Small intestine (tissue), 7 donors: ENCODE data around the gene USP50. TPM values are rescaled to one million over a fixed set of nuclear protein-coding genes. Genes with fewer than 3 reads are reported as not detected.
"Not testable (repeated sequence)": the region's sequence is repeated elsewhere in the genome, so short reads cannot be mapped to it uniquely, and the experiment has no call there.

Experiments
- DNase-seq, 2 donors: peaks; one replicate each; pipeline versions ENCODE4 v3.0.0 to v3.0.0-alpha.2; 2013
- FAIRE-seq: peaks from 2 replicates; lab custom pipeline; 2012; peaks lifted over from hg19 to GRCh38; lab: Jason Lieb, UNC
- H3K27ac ChIP-seq, 3 donors: one replicate each; pipeline ENCODE4 v1.5.1; 2013; ENCODE audit warnings: low read length in 2 of 3, mild to moderate bottlenecking in 2 of 3, control low read depth in 1 of 3, inconsistent platforms in 1 of 3, low read depth in 1 of 3, moderate library complexity in 1 of 3
- H3K27me3 ChIP-seq, 3 donors: one replicate each; pipeline ENCODE4 v1.6.1; 2013; ENCODE audit warnings: low read length in 3 of 3, inconsistent platforms in 1 of 3; ENCODE audit not compliant: control insufficient read depth in 3 of 3, insufficient read depth in 3 of 3
- H3K36me3 ChIP-seq, 3 donors: one replicate each; pipeline ENCODE4 v1.6.1; 2013; ENCODE audit warnings: low read length in 3 of 3, inconsistent platforms in 1 of 3, low read depth in 1 of 3, mild to moderate bottlenecking in 1 of 3, moderate library complexity in 1 of 3; ENCODE audit not compliant: control insufficient read depth in 3 of 3, insufficient read depth in 2 of 3
- H3K4me1 ChIP-seq, 3 donors: one replicate each; pipeline ENCODE4 v1.6.1; 2013; ENCODE audit warnings: low read length in 2 of 3, inconsistent platforms in 1 of 3, low read depth in 1 of 3, mild to moderate bottlenecking in 1 of 3, moderate library complexity in 1 of 3; ENCODE audit not compliant: control insufficient read depth in 3 of 3, insufficient read depth in 2 of 3
- H3K4me3 ChIP-seq, 3 donors: one replicate each; pipeline ENCODE4 v1.5.1; 2013; ENCODE audit warnings: low read length in 3 of 3, control low read depth in 1 of 3, inconsistent platforms in 1 of 3, low read depth in 1 of 3, mild to moderate bottlenecking in 1 of 3, moderate library complexity in 1 of 3
- H3K9me3 ChIP-seq, 2 donors: one replicate each; pipeline ENCODE4 v1.6.1; 2013; ENCODE audit warnings: low read depth in 1 of 2, low read length in 1 of 2; ENCODE audit not compliant: control insufficient read depth in 2 of 2, insufficient read depth in 1 of 2
- WGBS, 3 donors: extraction: QIAGEN DNeasy Blood & Tissue Kit; methylation state at CpG; one replicate each; pipeline ENCODE4 v1.1.7; 2013; 5-methylcytosine and 5-hydroxymethylcytosine counted together
- polyA plus RNA-seq, 4 donors: library from polyadenylated mRNA; stranded (reverse) in 3 of 4; unstranded in 1 of 4; fragments of 200-250 nt in 3 of 4; fragments of 120-200 nt in 1 of 4; gene quantifications; one replicate each; pipeline versions ENCODE4 v1.2.1 to v1.2.3, GENCODE V29; 2013
- donor health status: healthy with polysubstance abuse.
- donor health status: control.
- donor health status: control.
- donor health status: Bipolar disorder and iron deficiency.
- donor health status: healthy.

Gene USP50
- polyA plus RNA-seq, 4 donors: not detected

DNA sequence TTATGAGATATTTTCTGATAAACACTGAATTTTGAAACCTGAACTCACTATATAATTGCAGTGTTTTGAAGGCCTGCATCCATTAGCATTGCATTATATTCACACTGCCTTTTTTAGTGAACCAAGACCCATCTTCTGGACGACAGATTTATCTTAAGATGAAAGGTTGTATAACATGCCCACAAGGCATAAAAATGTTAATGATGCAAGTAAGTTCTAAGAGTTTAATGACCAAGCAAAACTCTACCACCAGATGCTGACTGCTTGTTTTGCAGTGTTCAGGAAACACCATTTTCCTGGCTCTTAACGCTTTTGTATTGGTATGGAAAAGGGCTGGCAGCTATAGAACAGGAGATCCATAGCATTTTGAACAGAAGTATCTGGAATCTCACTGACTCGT, 46.1 kb downstream of the USP50 start:
- H3K4me1 ChIP-seq: no peaks in the 10 kb centered on the region
- H3K27ac ChIP-seq: no peak overlapping the region
- no peaks in the 10 kb centered on the region for H3K27me3 ChIP-seq
- WGBS, 3 donors: 76 to 78% (median 77%) methylated on average over 3 of the region's 3 CpGs
- DNase-seq (no peak), FAIRE-seq (no peak)
- no peak overlapping the region for H3K4me3 ChIP-seq
- peaks cover 13 to 27% (median 25%) of the 10 kb centered on the region in 3 donors for H3K36me3 ChIP-seq
- H3K9me3 ChIP-seq: no peaks in the 10 kb centered on the region

GRCh38 chr15:50496692-50497091, 49.8 kb downstream of the USP50 start:
- DNase-seq (no peak), FAIRE-seq (no peak)
- Histone ChIP-seq H3K9me3 (no peaks in the 10 kb centered on the region), H3K36me3 (peaks cover 10 to 33% (median 28%) of the 10 kb centered on the region in 3 donors), H3K27me3 (no peaks in the 10 kb centered on the region), H3K4me1 (no peaks in the 10 kb centered on the region), H3K27ac (no peak overlapping the region), H3K4me3 (no peak overlapping the region)
- WGBS, 3 donors: 95 to 98% (median 96%) methylated on average over 2 of the region's 2 CpGs

DNA sequence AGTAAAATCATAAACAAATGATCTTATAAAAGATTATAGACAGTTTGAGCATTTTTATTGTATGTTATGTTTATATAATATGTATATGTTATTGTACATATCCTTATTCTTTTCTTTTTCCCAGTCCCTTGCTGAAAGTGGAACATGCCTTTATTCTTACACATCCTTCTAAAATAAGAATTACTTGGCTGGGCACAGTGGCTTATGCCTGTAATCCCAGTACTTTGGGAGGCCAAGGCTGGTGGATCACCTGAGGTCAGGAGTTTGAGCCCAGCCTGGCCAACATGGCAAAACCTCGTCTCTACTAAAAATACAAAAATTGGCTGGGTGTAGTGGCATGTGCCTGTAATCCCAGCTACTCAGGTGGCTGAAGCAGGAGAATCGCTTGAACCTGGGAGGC, 51.9 kb downstream of the USP50 start:
- peaks cover 8 to 30% (median 28%) of the 10 kb centered on the region in 3 donors for H3K36me3 ChIP-seq
- H3K4me1 ChIP-seq, H3K4me3 ChIP-seq, H3K27me3 ChIP-seq, H3K9me3 ChIP-seq, H3K27ac ChIP-seq, DNase-seq, FAIRE-seq: not testable (repeated sequence)
- WGBS, 3 donors: 94 to 97% (median 95%) methylated on average over 2 of the region's 2 CpGs

GRCh38 chr15:50493625-50494024, 52.8 kb downstream of the USP50 start:
- H3K4me3 ChIP-seq: no peak overlapping the region
- no peaks in the 10 kb centered on the region for H3K9me3 ChIP-seq
- no peaks in the 10 kb centered on the region for H3K4me1 ChIP-seq
- no peak overlapping the region for H3K27ac ChIP-seq
- H3K27me3 ChIP-seq: no peaks in the 10 kb centered on the region
- DNase-seq: no peak
- H3K36me3 ChIP-seq: peaks cover 3 to 30% (median 26%) of the 10 kb centered on the region in 3 donors
- no peak for FAIRE-seq
- 94 to 99% (median 96%) methylated on average over 3 of the region's 3 CpGs for WGBS, 3 donors

GRCh38 chr15:50487287-50487686, 59.2 kb downstream of the USP50 start:
- Histone ChIP-seq H3K36me3 (peaks cover 3 to 27% (median 7%) of the 10 kb centered on the region in 3 donors), H3K4me3 (no peak overlapping the region), H3K4me1 (no peaks in the 10 kb centered on the region), H3K27me3 (no peaks in the 10 kb centered on the region), H3K27ac (no peak overlapping the region), H3K9me3 (no peaks in the 10 kb centered on the region)
- DNase-seq (no peak), FAIRE-seq (no peak)

DNA sequence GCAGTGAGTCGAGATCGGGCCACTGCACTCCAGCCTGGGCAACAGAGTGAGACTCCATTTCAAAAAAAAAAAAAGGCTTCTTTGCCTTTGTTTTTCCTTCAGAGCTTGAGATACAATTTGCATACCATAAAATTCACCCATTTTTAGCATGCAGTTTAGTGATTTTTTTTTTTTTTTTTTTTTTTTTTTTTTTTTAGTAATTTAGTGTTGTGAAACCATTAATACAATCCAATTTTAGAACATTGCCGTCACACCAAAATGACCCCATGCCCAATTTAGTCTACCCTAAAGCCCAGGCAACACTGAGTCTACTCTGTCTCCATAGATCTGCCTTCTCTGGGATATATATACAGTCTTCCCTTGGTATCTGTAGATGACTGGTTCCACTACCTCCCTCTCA, 61.1 kb downstream of the USP50 start:
- Histone ChIP-seq H3K4me3 (no peak overlapping the region), H3K36me3 (peaks cover 5 to 24% (median 11%) of the 10 kb centered on the region in 3 donors), H3K4me1 (no peaks in the 10 kb centered on the region), H3K27ac (no peak overlapping the region), H3K9me3 (no peaks in the 10 kb centered on the region), H3K27me3 (no peaks in the 10 kb centered on the region)
- WGBS, 3 donors: 85 to 98% (median 98%) methylated on average over 3 of the region's 3 CpGs
- FAIRE-seq: no peak
- no peak for DNase-seq

- Histone ChIP-seq H3K36me3 (peaks cover 2 to 23% (median 7%) of the 10 kb centered on the region in 3 donors), H3K9me3 (no peaks in the 10 kb centered on the region), H3K4me3 (no peak overlapping the region), H3K27me3 (no peaks in the 10 kb centered on the region), H3K27ac (no peak overlapping the region), H3K4me1 (no peaks in the 10 kb centered on the region)
- no peak for FAIRE-seq
- DNase-seq: no peak
- 94 to 96% (median 95%) methylated on average over 1 of the region's 1 CpG for WGBS, 3 donors
These were observed 61.7 kb downstream of the USP50 start for GRCh38 chr15:50484781-50485180.

GRCh38 chr15:50476143-50476542, 70.3 kb downstream of the USP50 start:
- Histone ChIP-seq H3K36me3 (peaks cover 5 to 45% (median 10%) of the 10 kb centered on the region in 3 donors), H3K27ac (no peak overlapping the region)
- FAIRE-seq: no peak

DNA sequence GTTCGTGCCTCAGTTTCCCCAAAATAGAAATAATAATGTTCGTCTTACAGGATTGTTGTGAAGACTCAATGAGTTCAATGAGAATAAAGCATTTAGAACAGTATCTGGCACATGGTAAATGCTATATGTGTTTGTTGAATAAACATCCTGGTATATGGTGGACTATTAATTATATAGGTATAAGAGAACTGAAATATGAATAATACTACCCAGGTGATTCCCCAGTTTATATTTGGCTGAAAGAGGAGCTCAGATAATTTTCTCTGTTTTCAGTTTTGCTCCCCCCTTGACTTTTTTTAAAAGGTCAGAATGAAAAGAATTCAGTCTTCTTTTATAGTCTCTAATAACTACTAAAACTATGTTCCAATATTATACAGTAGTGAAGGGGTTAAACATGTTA, 75.4 kb downstream of the USP50 start:
- no peaks in the 10 kb centered on the region for H3K4me1 ChIP-seq
- no peak overlapping the region for H3K4me3 ChIP-seq
- H3K27ac ChIP-seq: no peak overlapping the region
- H3K9me3 ChIP-seq: no peaks in the 10 kb centered on the region
- WGBS, 3 donors: 95 to 96% (median 95%) methylated on average over 2 of the region's 2 CpGs
- no peak for FAIRE-seq
- no peaks in the 10 kb centered on the region for H3K27me3 ChIP-seq
- no peak for DNase-seq
- peaks cover 2 to 47% (median 10%) of the 10 kb centered on the region in 3 donors for H3K36me3 ChIP-seq

More at GRCh38 chr15:50476143-50476542, 70.3 kb downstream of the USP50 start:
- Histone ChIP-seq H3K4me1 (no peaks in the 10 kb centered on the region), H3K4me3 (no peak overlapping the region), H3K27me3 (no peaks in the 10 kb centered on the region), H3K9me3 (no peaks in the 10 kb centered on the region)
- no peak for DNase-seq
- WGBS, 3 donors: 90 to 94% (median 90%) methylated on average over 12 of the region's 12 CpGs
